Measurements from ENCODE around the gene ATP13A5.

ATP13A5 gene

DNA sequence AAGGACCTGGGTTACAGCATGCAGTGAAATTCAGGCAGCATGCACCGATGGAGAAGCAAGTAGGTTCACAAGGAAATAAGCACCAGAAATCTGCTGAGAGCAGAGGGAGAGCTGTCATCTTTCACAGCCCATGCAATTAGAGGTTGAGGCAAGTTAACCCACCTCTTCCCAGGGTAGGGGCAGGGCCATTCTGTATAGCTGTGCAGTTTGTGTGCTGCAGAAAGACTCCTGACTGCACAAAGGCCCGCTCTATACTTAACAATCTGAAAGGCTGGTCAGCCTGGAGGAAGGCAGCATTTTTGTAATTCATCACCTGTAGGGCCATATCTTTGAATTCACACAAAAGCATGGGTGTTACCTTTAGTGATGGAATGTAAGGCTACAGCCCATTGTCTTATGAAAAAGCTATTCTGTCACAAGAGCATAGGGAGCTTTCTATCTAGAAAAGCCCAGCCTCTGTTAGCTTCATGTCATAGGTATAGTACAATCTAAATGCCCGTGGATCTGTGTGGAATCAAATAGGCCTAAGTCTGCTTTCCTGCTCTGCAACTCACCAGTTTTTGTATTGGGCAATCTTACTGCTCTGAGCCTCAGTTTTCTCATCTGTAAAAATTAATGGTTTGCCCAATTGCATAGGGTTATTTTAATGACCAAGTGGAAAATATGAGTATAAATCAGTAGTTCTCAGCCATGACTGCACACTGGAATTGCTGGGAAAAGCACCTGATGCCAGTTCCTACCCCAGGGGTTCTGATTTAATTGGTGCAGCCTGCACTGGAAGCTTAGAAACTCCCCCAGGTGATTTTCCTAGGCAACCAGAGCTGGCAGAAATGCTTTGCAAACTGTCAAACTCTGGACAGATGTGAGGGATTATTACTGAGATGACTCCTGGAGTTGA, 65.2 kb downstream of the ATP13A5 start:
- Histone ChIP-seq H3K36me3 (replicated peaks; ENCODE audit: low read depth, low read length) (no peaks in the 10 kb centered on the region), H4K20me1 (ENCODE audit: insufficient read depth, low read length) (no peaks in the 10 kb centered on the region), H3K9me3 (ENCODE audit: insufficient read depth, low read length) (no peaks in the 10 kb centered on the region), H3K4me1 (ENCODE audit: low read length) (no peaks in the 10 kb centered on the region), H2AFZ (ENCODE audit: low read depth, low read length) (no peak overlapping the region), H3K4me2 (ENCODE audit: low read length) (no peak overlapping the region), H3K27me3 (ENCODE audit: low read depth, low read length) (no peaks in the 10 kb centered on the region; the same call in 1 of the 2 replicates), H3K9ac (ENCODE audit: low read length) (no peak overlapping the region), H3K4me3 (ENCODE audit: low read length) (no peak overlapping the region), H3K27ac (ENCODE audit: low read length) (no peak overlapping the region), H3K79me2 (ENCODE audit: low read length) (no peaks in the 10 kb centered on the region)
- TF ChIP-seq, protein P1, sequence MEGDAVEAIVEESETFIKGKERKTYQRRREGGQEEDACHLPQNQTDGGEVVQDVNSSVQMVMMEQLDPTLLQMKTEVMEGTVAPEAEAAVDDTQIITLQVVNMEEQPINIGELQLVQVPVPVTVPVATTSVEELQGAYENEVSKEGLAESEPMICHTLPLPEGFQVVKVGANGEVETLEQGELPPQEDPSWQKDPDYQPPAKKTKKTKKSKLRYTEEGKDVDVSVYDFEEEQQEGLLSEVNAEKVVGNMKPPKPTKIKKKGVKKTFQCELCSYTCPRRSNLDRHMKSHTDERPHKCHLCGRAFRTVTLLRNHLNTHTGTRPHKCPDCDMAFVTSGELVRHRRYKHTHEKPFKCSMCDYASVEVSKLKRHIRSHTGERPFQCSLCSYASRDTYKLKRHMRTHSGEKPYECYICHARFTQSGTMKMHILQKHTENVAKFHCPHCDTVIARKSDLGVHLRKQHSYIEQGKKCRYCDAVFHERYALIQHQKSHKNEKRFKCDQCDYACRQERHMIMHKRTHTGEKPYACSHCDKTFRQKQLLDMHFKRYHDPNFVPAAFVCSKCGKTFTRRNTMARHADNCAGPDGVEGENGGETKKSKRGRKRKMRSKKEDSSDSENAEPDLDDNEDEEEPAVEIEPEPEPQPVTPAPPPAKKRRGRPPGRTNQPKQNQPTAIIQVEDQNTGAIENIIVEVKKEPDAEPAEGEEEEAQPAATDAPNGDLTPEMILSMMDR (IDR thresholded peaks at IDR 0.05; ENCODE audit: low read depth, low read length): no peak
- TF ChIP-seq EZH2phosphoT487 (IDR thresholded peaks at IDR 0.05; ENCODE audit: low read depth): no peak

DNA sequence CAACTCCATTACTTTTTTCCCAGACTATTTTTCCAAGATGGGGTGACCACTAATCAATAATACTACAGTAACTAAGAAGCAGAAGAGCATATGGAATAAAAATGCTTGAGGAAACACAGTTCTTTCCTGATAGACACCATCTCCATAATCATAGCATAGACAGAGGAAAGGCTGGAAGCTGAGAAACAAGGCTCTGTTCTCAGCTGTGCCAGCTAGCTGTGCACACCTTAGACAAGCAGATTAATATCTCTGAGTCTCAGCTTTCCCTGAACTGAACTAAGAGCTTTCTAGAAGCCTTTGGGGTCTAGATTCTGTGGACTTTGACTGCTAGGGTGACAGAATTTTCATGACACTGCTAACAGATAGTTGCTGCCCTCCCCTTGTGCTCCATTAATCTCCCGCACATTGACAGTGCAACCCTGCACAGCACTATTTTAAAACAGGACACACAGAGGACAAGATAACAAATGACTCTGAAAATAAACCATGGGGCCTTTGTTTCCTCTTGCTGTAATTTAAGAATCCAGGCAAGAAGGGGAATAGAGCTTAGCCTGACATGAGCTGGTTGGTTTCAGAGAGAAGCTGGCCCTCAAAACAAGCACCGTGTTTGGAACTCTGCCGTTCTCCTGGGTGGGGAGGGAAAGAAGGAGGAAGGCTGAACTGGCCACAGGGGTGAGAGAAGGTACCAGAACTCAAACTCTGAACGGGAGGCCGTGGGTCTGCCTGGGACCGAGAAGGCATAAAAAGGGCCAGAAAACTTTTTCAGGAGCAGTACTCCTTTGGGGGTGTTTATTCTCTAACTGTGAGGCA, 67.4 kb downstream of the ATP13A5 start:
- Histone ChIP-seq H4K20me1 (ENCODE audit: insufficient read depth, low read length) (no peaks in the 10 kb centered on the region), H3K9me3 (ENCODE audit: insufficient read depth, low read length) (no peaks in the 10 kb centered on the region), H3K9ac (ENCODE audit: low read length) (no peak overlapping the region), H3K27ac (ENCODE audit: low read length) (no peak overlapping the region), H3K79me2 (ENCODE audit: low read length) (no peaks in the 10 kb centered on the region), H3K27me3 (ENCODE audit: low read depth, low read length) (no peaks in the 10 kb centered on the region; the same call in 1 of the 2 replicates), H3K4me3 (ENCODE audit: low read length) (no peak overlapping the region), H3K36me3 (replicated peaks; ENCODE audit: low read depth, low read length) (no peaks in the 10 kb centered on the region), H3K4me1 (ENCODE audit: low read length) (no peaks in the 10 kb centered on the region), H2AFZ (ENCODE audit: low read depth, low read length) (no peak overlapping the region), H3K4me2 (ENCODE audit: low read length) (no peak overlapping the region)
- no peak for TF ChIP-seq EZH2phosphoT487 (IDR thresholded peaks at IDR 0.05; ENCODE audit: low read depth)
- TF ChIP-seq, protein P1 (IDR thresholded peaks at IDR 0.05; ENCODE audit: low read depth, low read length): no peak

DNA sequence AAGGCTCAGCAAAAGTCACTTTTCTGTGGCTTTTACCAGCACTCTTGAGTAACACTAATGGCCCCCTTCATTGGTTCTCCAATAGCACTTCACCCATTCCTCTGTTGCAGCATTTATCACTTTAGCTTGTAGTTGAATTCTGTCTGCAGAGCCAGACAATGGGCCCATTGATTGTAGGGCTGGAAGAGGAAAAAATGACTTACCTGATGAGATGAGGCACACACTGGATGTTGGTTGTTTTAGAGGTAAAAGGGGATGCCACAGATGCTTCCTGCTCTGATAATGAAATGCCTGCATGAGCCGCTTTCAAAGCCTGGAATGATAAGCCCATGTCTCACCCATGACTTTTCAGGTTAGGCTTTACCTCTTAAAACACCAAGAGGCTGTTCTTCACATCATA, 73.2 kb downstream of the ATP13A5 start:
- no peak overlapping the region for H2AFZ ChIP-seq (ENCODE audit: low read depth, low read length)
- H3K9ac ChIP-seq (ENCODE audit: low read length): no peak overlapping the region
- no peaks in the 10 kb centered on the region for H4K20me1 ChIP-seq (ENCODE audit: insufficient read depth, low read length)
- no peaks in the 10 kb centered on the region; the same call in 1 of the 2 replicates for H3K27me3 ChIP-seq (ENCODE audit: low read depth, low read length)
- no peak overlapping the region for H3K4me2 ChIP-seq (ENCODE audit: low read length)
- no peaks in the 10 kb centered on the region for H3K36me3 ChIP-seq (replicated peaks; ENCODE audit: low read depth, low read length)
- H3K79me2 ChIP-seq (ENCODE audit: low read length): no peaks in the 10 kb centered on the region
- no peak overlapping the region for H3K4me3 ChIP-seq (ENCODE audit: low read length)
- H3K4me1 ChIP-seq (ENCODE audit: low read length): no peaks in the 10 kb centered on the region
- no peaks in the 10 kb centered on the region for H3K9me3 ChIP-seq (ENCODE audit: insufficient read depth, low read length)
- no peak overlapping the region for H3K27ac ChIP-seq (ENCODE audit: low read length)
- TF ChIP-seq, protein P1 (IDR thresholded peaks at IDR 0.05; ENCODE audit: low read depth, low read length): no peak
- TF ChIP-seq EZH2phosphoT487 (IDR thresholded peaks at IDR 0.05; ENCODE audit: low read depth): no peak

DNA sequence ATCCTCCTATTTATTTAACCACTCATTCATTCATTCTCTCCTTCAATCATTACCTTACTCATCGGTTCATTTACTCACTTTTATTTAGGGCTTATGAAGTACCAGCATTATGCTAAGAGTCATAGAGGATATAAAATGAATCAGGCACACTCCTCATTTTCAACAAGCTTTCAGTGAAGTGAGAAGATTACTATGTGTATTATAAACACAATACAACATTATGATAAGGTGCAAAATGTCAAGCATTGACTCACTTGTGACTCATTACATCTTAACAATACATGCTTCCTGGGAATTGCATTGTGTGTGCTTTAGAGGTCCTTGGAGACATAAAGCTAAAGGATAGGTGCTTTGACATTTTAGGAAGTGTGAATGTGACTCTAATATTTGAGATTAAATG, 77.1 kb downstream of the ATP13A5 start:
- no peak overlapping the region for H3K27ac ChIP-seq (ENCODE audit: low read length)
- no peak overlapping the region for H3K9ac ChIP-seq (ENCODE audit: low read length)
- TF ChIP-seq, protein P1 (IDR thresholded peaks at IDR 0.05; ENCODE audit: low read depth, low read length): no peak
- TF ChIP-seq EZH2phosphoT487 (IDR thresholded peaks at IDR 0.05; ENCODE audit: low read depth): no peak

More for the DNA sequence above, 77.1 kb downstream of the ATP13A5 start:
- Histone ChIP-seq H2AFZ (ENCODE audit: low read depth, low read length) (no peak overlapping the region), H3K9me3 (ENCODE audit: insufficient read depth, low read length) (no peaks in the 10 kb centered on the region), H3K4me1 (ENCODE audit: low read length) (no peaks in the 10 kb centered on the region), H3K36me3 (replicated peaks; ENCODE audit: low read depth, low read length) (no peaks in the 10 kb centered on the region), H3K79me2 (ENCODE audit: low read length) (no peaks in the 10 kb centered on the region), H3K4me2 (ENCODE audit: low read length) (no peak overlapping the region), H4K20me1 (ENCODE audit: insufficient read depth, low read length) (no peaks in the 10 kb centered on the region), H3K27me3 (ENCODE audit: low read depth, low read length) (no peaks in the 10 kb centered on the region), H3K4me3 (ENCODE audit: low read length) (no peak overlapping the region)
